ENCODE results near the gene ALDH4A1.

DNA sequence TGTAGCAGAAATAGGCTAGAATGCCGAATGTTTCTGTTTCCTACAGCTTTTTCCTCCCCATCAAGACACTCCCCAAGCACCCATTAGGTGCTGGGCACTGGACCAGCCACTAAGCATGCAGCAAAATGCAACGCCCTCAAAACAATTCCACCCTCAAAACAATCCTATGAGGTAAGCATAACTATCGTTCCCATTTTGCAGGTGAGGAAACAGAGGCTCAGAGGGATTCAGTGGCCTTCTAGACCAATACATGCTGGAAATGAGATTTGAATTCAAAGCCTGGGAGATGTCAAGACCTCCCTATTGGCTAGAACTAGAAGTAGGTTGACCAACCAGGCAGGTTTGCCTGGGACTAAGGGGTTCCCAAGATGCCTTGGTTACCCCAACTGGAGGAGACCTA lies 10.2 kb upstream of the ALDH4A1 start:
- TF ChIP-seq POLR2AphosphoS5 (IDR thresholded peaks at IDR 0.05; ENCODE audit: low read depth, low read length) (no peak), POLR2A (IDR thresholded peaks at IDR 0.05; ENCODE audit: low read depth, low read length) (no peak), TAF1 (IDR thresholded peaks at IDR 0.05; ENCODE audit: borderline replicate concordance, low read depth, low read length) (no peak)
